Measurements from ENCODE around the gene POLR2F. TPM values are rescaled to one million over a fixed set of nuclear protein-coding genes. Genes with fewer than 3 reads are reported as not detected.

POLR2F gene
- total RNA-seq, 1 experiment from 2014 or later = 116 TPM

DNA sequence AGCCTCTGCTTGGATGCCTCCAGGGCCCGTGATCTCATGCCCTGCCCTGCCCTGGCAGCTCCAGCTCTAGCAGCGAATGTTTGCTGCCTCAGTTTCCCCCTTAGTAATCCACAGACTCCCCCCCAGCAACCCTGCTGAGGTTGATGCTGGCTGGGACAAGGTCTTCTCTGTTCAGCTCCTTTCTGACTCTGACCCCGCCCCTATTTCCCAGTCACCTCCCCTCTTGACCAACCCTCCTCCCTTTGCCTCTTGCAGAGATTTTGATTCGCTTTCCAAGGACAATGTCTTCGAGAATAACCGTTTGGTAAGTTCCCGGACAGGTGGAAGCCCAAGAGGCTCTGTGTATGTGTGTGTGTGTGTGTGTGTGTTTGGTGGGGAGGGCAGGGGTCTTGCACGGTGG, 41.8 kb upstream of the POLR2F start:
- no peaks in the 10 kb centered on the region for H3K27me3 ChIP-seq (replicated peaks; ENCODE audit: control insufficient read depth, insufficient read depth, low read length)
- BruUV-seq (replicated peaks) = no TSS peak
- H3K4me1 ChIP-seq = peaks cover 11% of the 10 kb centered on the region
- no peak for DNase-seq
- POLR2A ChIA-PET = no interaction called here
- H3K4me1 Mint-ChIP-seq (ENCODE audit: low read depth, unreplicated experiment) = peaks cover 10% of the 10 kb centered on the region
- H3K36me3 ChIP-seq (ENCODE audit: control insufficient read depth, insufficient read depth, low read length) = no peaks in the 10 kb centered on the region
- intact Hi-C loops (cut with micrococcal nuclease; ENCODE audit: unreplicated experiment) = no loop called here
- H3K36me3 Mint-ChIP-seq (ENCODE audit: insufficient read depth, unreplicated experiment) = peaks cover 25% of the 10 kb centered on the region
- H3K4me3 Mint-ChIP-seq (ENCODE audit: unreplicated experiment) = no peak overlapping the region
- CTCF ChIA-PET = interaction anchor here (1.3 kb wide), 1 partner anchor 24 kb away, joined by 4 read pairs; no protein-coding TSS in a partner anchor
- no peak overlapping the region for H3K4me3 ChIP-seq (ENCODE audit: low read depth, low read length)
- no peaks in the 10 kb centered on the region for H3K27me3 Mint-ChIP-seq (ENCODE audit: insufficient read depth, unreplicated experiment)
- H3K9me3 ChIP-seq = no peaks in the 10 kb centered on the region
- no peaks in the 10 kb centered on the region for H3K9me3 Mint-ChIP-seq (ENCODE audit: unreplicated experiment)
- no peak for TF ChIP-seq CTCF (IDR thresholded peaks at IDR 0.05; ENCODE audit: insufficient read depth in 1 of 2, low read depth in 1 of 2, low read length in 1 of 2, severe bottlenecking in 1 of 2, unreplicated experiment in 1 of 2)
- H3K27ac Mint-ChIP-seq (ENCODE audit: unreplicated experiment) = no peak overlapping the region

DNA sequence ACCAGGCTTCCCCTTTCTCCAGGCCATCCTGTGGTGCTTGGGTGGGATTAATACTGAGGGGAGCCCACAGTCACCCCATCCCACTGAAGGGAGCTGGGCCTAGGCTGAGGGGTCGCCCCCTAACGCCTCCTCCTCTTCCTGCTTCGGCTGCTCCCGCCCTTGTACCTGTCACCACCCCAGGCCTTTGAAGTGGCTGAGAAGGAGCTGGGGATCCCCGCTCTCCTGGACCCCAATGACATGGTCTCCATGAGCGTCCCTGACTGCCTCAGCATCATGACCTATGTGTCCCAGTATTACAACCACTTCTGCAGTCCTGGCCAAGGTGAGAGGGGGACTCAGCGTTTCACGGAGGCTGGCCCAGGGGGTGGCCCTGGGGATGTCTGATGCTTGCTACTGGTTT, 41.3 kb upstream of the POLR2F start:
- ChIA-PET CTCF (interaction anchor here (1.3 kb wide), 1 partner anchor 25 kb away, joined by 4 read pairs; no protein-coding TSS in a partner anchor), POLR2A (interaction anchor here (0.7 kb wide), 1 partner anchor 19 kb away, joined by 4 read pairs; no protein-coding TSS in a partner anchor)
- no peaks in the 10 kb centered on the region for H3K27me3 ChIP-seq (replicated peaks; ENCODE audit: control insufficient read depth, insufficient read depth, low read length)
- Mint-ChIP-seq H3K9me3 (ENCODE audit: unreplicated experiment) (no peaks in the 10 kb centered on the region), H3K27me3 (ENCODE audit: insufficient read depth, unreplicated experiment) (no peaks in the 10 kb centered on the region), H3K4me1 (ENCODE audit: low read depth, unreplicated experiment) (peaks cover 9% of the 10 kb centered on the region), H3K4me3 (ENCODE audit: unreplicated experiment) (no peak overlapping the region), H3K36me3 (ENCODE audit: insufficient read depth, unreplicated experiment) (peaks cover 29% of the 10 kb centered on the region), H3K27ac (ENCODE audit: unreplicated experiment) (no peak overlapping the region)
- intact Hi-C loops (cut with micrococcal nuclease; ENCODE audit: unreplicated experiment) = no loop called here
- no peaks in the 10 kb centered on the region for H3K9me3 ChIP-seq
- BruUV-seq (replicated peaks) = no TSS peak
- no peak for DNase-seq
- no peaks in the 10 kb centered on the region for H3K36me3 ChIP-seq (ENCODE audit: control insufficient read depth, insufficient read depth, low read length)
- H3K4me1 ChIP-seq = peaks cover 7% of the 10 kb centered on the region
- TF ChIP-seq CTCF (IDR thresholded peaks at IDR 0.05; ENCODE audit: insufficient read depth in 1 of 2, low read depth in 1 of 2, low read length in 1 of 2, severe bottlenecking in 1 of 2, unreplicated experiment in 1 of 2) = no peak
- no peak overlapping the region for H3K4me3 ChIP-seq (ENCODE audit: low read depth, low read length)

GRCh38 chr22:37913233-37913721, 40.2 kb upstream of the POLR2F start:
- no peak for TF ChIP-seq CTCF (IDR thresholded peaks at IDR 0.05; ENCODE audit: insufficient read depth in 1 of 2, low read depth in 1 of 2, low read length in 1 of 2, severe bottlenecking in 1 of 2, unreplicated experiment in 1 of 2)
- Histone ChIP-seq H3K4me3 (ENCODE audit: low read depth, low read length) (no peak overlapping the region), H3K36me3 (ENCODE audit: control insufficient read depth, insufficient read depth, low read length) (peaks cover 1% of the 10 kb centered on the region; the same call in 1 of the 2 replicates), H3K4me1 (no peaks in the 10 kb centered on the region), H3K9me3 (no peaks in the 10 kb centered on the region), H3K27me3 (replicated peaks; ENCODE audit: control insufficient read depth, insufficient read depth, low read length) (no peaks in the 10 kb centered on the region)
- Mint-ChIP-seq H3K4me1 (ENCODE audit: low read depth, unreplicated experiment) (no peaks in the 10 kb centered on the region), H3K9me3 (ENCODE audit: unreplicated experiment) (no peaks in the 10 kb centered on the region), H3K27ac (ENCODE audit: unreplicated experiment) (no peak overlapping the region), H3K27me3 (ENCODE audit: insufficient read depth, unreplicated experiment) (no peaks in the 10 kb centered on the region), H3K36me3 (ENCODE audit: insufficient read depth, unreplicated experiment) (peaks cover 32% of the 10 kb centered on the region), H3K4me3 (ENCODE audit: unreplicated experiment) (no peak overlapping the region)
- BruUV-seq (replicated peaks) = no TSS peak
- intact Hi-C loops (cut with micrococcal nuclease; ENCODE audit: unreplicated experiment) = no loop called here
- CTCF ChIA-PET = no interaction called here
- POLR2A ChIA-PET = no interaction called here
- no peak for DNase-seq

Data from Caco-2 (cell line).